Colonic mucosa (tissue), 4 donors: ENCODE data around the gene OAT. TPM values are rescaled to one million over a fixed set of nuclear protein-coding genes. Genes with fewer than 3 reads are reported as not detected.
"Not testable (repeated sequence)": the region's sequence is repeated elsewhere in the genome, so short reads cannot be mapped to it uniquely, and the experiment has no call there.

Source experiments
- DNase-seq: peaks from one replicate; pipeline ENCODE4 v3.0.0-alpha.2; 2020
- H3K27ac ChIP-seq: fragments of 200-600 bp; one replicate; pipeline ENCODE4 v1.8.0; 2021
- H3K27me3 ChIP-seq: fragments of 200-600 bp; one replicate; pipeline ENCODE4 v1.8.0; 2021
- H3K36me3 ChIP-seq: fragments of 200-600 bp; one replicate; pipeline ENCODE4 v1.8.0; 2021
- H3K4me1 ChIP-seq: fragments of 200-600 bp; one replicate; pipeline ENCODE4 v1.8.0; 2021; ENCODE audit warnings: mild to moderate bottlenecking
- H3K4me3 ChIP-seq: fragments of 200-600 bp; one replicate; pipeline ENCODE4 v1.8.0; 2021
- H3K9ac ChIP-seq, 2 donors: one replicate each; pipeline ENCODE4 v1.7.0; 2013; ENCODE audit warnings: control low read depth in 2 of 2, low read depth in 2 of 2, low read length in 2 of 2
- H3K9me3 ChIP-seq: fragments of 200-600 bp; one replicate; pipeline ENCODE4 v1.8.0; 2021
- CTCF ChIP-seq: fragments of 200-600 bp; IDR thresholded peaks from one replicate; pipeline ENCODE4 v1.8.0; 2022; ENCODE audit warnings: antibody characterized with exemption, mild to moderate bottlenecking
- intact Hi-C: fragments of 100-400 bp; cut with DNase I; formaldehyde crosslinking; loops from one replicate; pipeline ENCODE4 v1.14.1; 2022
- total RNA-seq, 2 donors: library from RNA; stranded (reverse); fragmentation: NEBNext Ultra II Directional in 1 of 2; extraction: Animal tissue kit (Norgen Biotek cat#: 25700) in 1 of 2; gene quantifications; one replicate each; pipeline ENCODE4 v1.2.1, GENCODE V29; 2021
- donor health status: healthy.
- donor health status: DM: no; HTN: no; CAD: no.
- donor health status: DM: no; HTN: no; CAD: no.

Gene OAT
- total RNA-seq, 2 donors from 2014 or later = 65.0 to 113 TPM

- Histone ChIP-seq H3K4me3 (no peak overlapping the region), H3K4me1 (no peaks in the 10 kb centered on the region), H3K36me3 (no peaks in the 10 kb centered on the region), H3K27me3 (no peaks in the 10 kb centered on the region), H3K9ac (no peak overlapping the region), H3K9me3 (no peaks in the 10 kb centered on the region), H3K27ac (no peak overlapping the region)
- no peak for TF ChIP-seq CTCF
- intact Hi-C loops = no loop called here
- no peak for DNase-seq
Measured at GRCh38 chr10:124370426-124370825, 48.3 kb downstream of the OAT start.

GRCh38 chr10:124369986-124370385 lies 48.7 kb downstream of the OAT start:
- Histone ChIP-seq H3K36me3 (no peaks in the 10 kb centered on the region), H3K27ac (no peak overlapping the region), H3K4me3 (no peak overlapping the region), H3K4me1 (no peaks in the 10 kb centered on the region), H3K9me3 (no peaks in the 10 kb centered on the region), H3K27me3 (no peaks in the 10 kb centered on the region), H3K9ac (no peak overlapping the region)
- intact Hi-C loops = no loop called here
- no peak for TF ChIP-seq CTCF
- no peak for DNase-seq

- H3K36me3 ChIP-seq, H3K9ac ChIP-seq, H3K27ac ChIP-seq, H3K4me1 ChIP-seq, intact Hi-C loops, DNase-seq, H3K27me3 ChIP-seq, H3K4me3 ChIP-seq, H3K9me3 ChIP-seq: not testable (repeated sequence)
Measured at GRCh38 chr10:124369533-124369932, 49.2 kb downstream of the OAT start.

GRCh38 chr10:124369066-124369465 lies 49.7 kb downstream of the OAT start:
- no peaks in the 10 kb centered on the region for H3K9me3 ChIP-seq
- intact Hi-C loops = no loop called here
- H3K27ac ChIP-seq = no peak overlapping the region
- DNase-seq = no peak
- no peaks in the 10 kb centered on the region for H3K27me3 ChIP-seq
- H3K4me3 ChIP-seq = no peak overlapping the region
- no peaks in the 10 kb centered on the region for H3K4me1 ChIP-seq
- no peaks in the 10 kb centered on the region for H3K36me3 ChIP-seq
- no peak overlapping the region for H3K9ac ChIP-seq
- TF ChIP-seq CTCF = no peak

GRCh38 chr10:124367936-124368335 lies 50.8 kb downstream of the OAT start:
- no peaks in the 10 kb centered on the region for H3K27me3 ChIP-seq
- no peak overlapping the region for H3K4me3 ChIP-seq
- no peaks in the 10 kb centered on the region for H3K9me3 ChIP-seq
- no peak for DNase-seq
- no peaks in the 10 kb centered on the region for H3K36me3 ChIP-seq
- no peak for TF ChIP-seq CTCF
- no peaks in the 10 kb centered on the region for H3K4me1 ChIP-seq
- no peak overlapping the region for H3K9ac ChIP-seq
- H3K27ac ChIP-seq = no peak overlapping the region
- intact Hi-C loops = no loop called here

GRCh38 chr10:124367414-124367813 lies 51.3 kb downstream of the OAT start:
- no peak for TF ChIP-seq CTCF
- no peaks in the 10 kb centered on the region for H3K36me3 ChIP-seq
- H3K27me3 ChIP-seq = no peaks in the 10 kb centered on the region
- intact Hi-C loops = no loop called here
- no peak overlapping the region for H3K9ac ChIP-seq
- no peak overlapping the region for H3K27ac ChIP-seq
- no peak overlapping the region for H3K4me3 ChIP-seq
- no peaks in the 10 kb centered on the region for H3K4me1 ChIP-seq
- DNase-seq = no peak
- no peaks in the 10 kb centered on the region for H3K9me3 ChIP-seq
